ENCODE results near the gene CCDC106. TPM values are rescaled to one million over a fixed set of nuclear protein-coding genes. Genes with fewer than 3 reads are reported as not detected.

CCDC106 gene
- total and polyA plus RNA-seq, 2 of the 4 experiments (the other 2 are of a cell fraction) = 2.3 to 13.6 TPM

- no peaks in the 10 kb centered on the region for H3K36me3 ChIP-seq (ENCODE audit: control insufficient read depth, insufficient read depth, low read length)
- ATAC-seq (ENCODE audit: low read depth) = peak; percentile 73
- no peak overlapping the region for H3K56ac ChIP-seq (ENCODE audit: extremely low read depth, insufficient read depth, low read length)
- H2BK15ac ChIP-seq (ENCODE audit: low read depth, low read length) = 0 out of 3 replicates have a peak overlapping the region, but pooled peaks have one; percentile 12
- H3K9me3 ChIP-seq (ENCODE audit: control insufficient read depth, insufficient read depth, low read length) = no peaks in the 10 kb centered on the region
- peak overlapping the region; percentile 85 for H4K5ac ChIP-seq (ENCODE audit: low read depth, low read length)
- POLR2A ChIA-PET (ENCODE audit: unreplicated experiment) = interaction anchor here (0.6 kb wide), 1 partner anchor 9 kb away, joined by 6 read pairs; the partner anchor contains the start of gene ZNF580
- no peak overlapping the region for H2BK120ac ChIP-seq (ENCODE audit: low read depth, low read length)
- no peak overlapping the region for H3K4me3 ChIP-seq (ENCODE audit: insufficient read depth, low read depth, low read length)
- in situ Hi-C loops (cut with MboI; ENCODE audit: low sequenced_read_pairs) = loop anchor here (25.0 kb wide), 2 partner anchors 345 to 520 kb away; partner anchors contain the start of genes BRSK1, HSPBP1 and PPP1R12C
- H3K9ac ChIP-seq (ENCODE audit: low read depth, low read length) = 0 out of 2 replicates have a peak overlapping the region, but pooled peaks have one; percentile 2
- peaks cover 16% of the 10 kb centered on the region for H3K9me1 ChIP-seq (ENCODE audit: insufficient read depth, low read length)
- H2AK5ac ChIP-seq (ENCODE audit: low read depth, low read length) = no peak overlapping the region; the same call in 1 of the 2 replicates
- H2BK20ac ChIP-seq (ENCODE audit: low read depth, low read length) = no peak overlapping the region
- TF ChIP-seq CEBPB (IDR thresholded peaks at IDR 0.05; ENCODE audit: low read depth, low read length) (no peak), RFX5 (IDR thresholded peaks at IDR 0.05; ENCODE audit: low read depth, low read length) (peak; percentile 35; the same call in 1 of the 2 replicates), NFE2L2 (IDR thresholded peaks at IDR 0.05; ENCODE audit: low read depth, low read length) (no peak), MAFK (IDR thresholded peaks at IDR 0.05; ENCODE audit: low read depth, low read length) (no peak), BHLHE40 (IDR thresholded peaks at IDR 0.05; ENCODE audit: low read depth, low read length) (no peak), RAD21 (IDR thresholded peaks at IDR 0.05; ENCODE audit: low read length) (peak; percentile 79), CHD1 (IDR thresholded peaks at IDR 0.05; ENCODE audit: low read depth, low read length) (no peak), USF2 (IDR thresholded peaks at IDR 0.05; ENCODE audit: low read depth, low read length) (no peak), MAZ (IDR thresholded peaks at IDR 0.05; ENCODE audit: borderline replicate concordance, low read depth, low read length) (peak; percentile 29; the same call in 1 of the 2 replicates), CTCF (conservative IDR thresholded peaks at IDR 0.05; ENCODE audit: low read depth, low read length) (peak; percentile 85), RCOR1 (IDR thresholded peaks at IDR 0.05; ENCODE audit: insufficient replicate concordance, low read length) (no peak), SMC3 (IDR thresholded peaks at IDR 0.05; ENCODE audit: low read depth, low read length) (peak; percentile 69), POLR2A (IDR thresholded peaks at IDR 0.05; ENCODE audit: low read depth, low read length) (0 out of 2 replicates have a peak, but pooled peaks have one; percentile 42)
- 0 out of 2 replicates have a peak overlapping the region, but pooled peaks have one; percentile 42 for H3K4ac ChIP-seq (ENCODE audit: low read depth, low read length)
- H3K4me1 ChIP-seq (ENCODE audit: control insufficient read depth, insufficient read depth, low read length) = peaks cover 9% of the 10 kb centered on the region
- no peak overlapping the region; the same call in 1 of the 2 replicates for H4K91ac ChIP-seq (ENCODE audit: insufficient read depth, low read depth, low read length)
- WGBS, 2 experiments (ENCODE audit: extremely low coverage in 2 of 2, insufficient read length in 1 of 2) = no CpG with 5 or more reads among the region's 3 CpGs
- no peak overlapping the region for H2BK5ac ChIP-seq (ENCODE audit: low read depth, low read length, poor library complexity, severe bottlenecking)
- H3K27ac ChIP-seq (ENCODE audit: insufficient read depth, low read length) = no peak overlapping the region
- 0 out of 2 replicates have a peak, but pooled peaks cover 9% of the 10 kb centered on the region for H4K20me1 ChIP-seq (ENCODE audit: insufficient read depth, low read length)
- CTCF ChIA-PET = interaction anchor here (0.6 to 1.5 kb wide), 11 partner anchors 14 to 701 kb away, joined by 3 to 8 read pairs (median 3); partner anchors contain the start of genes CCDC106, U2AF2 and ZNF865
- intact Hi-C loops (cut with micrococcal nuclease) = loop anchor here (1.0 to 10.0 kb wide), 2 partner anchors 115 to 432 kb away; no protein-coding TSS in a partner anchor
- H2AFZ ChIP-seq (replicated peaks; ENCODE audit: low read length, poor library complexity) = peak overlapping the region; percentile 98
- peaks cover 19 to 29% of the 10 kb centered on the region in 2 experiments for H3K79me1 ChIP-seq (ENCODE audit: low read depth in 1 of 2, low read length in 2 of 2)
- H3K18ac ChIP-seq (ENCODE audit: low read depth, low read length) = no peak overlapping the region
- dilution Hi-C loops (cut with HindIII; ENCODE audit: low sequenced_read_pairs, unreplicated experiment) = no loop called here
- no peak overlapping the region for H3K14ac ChIP-seq (replicated peaks; ENCODE audit: low read depth, low read length)
- BruUV-seq (replicated peaks) = no TSS peak
- no peaks in the 10 kb centered on the region for H3K27me3 ChIP-seq (ENCODE audit: control insufficient read depth, insufficient read depth, low read length)
- H3K4me2 ChIP-seq (ENCODE audit: low read depth, low read length) = no peak overlapping the region
- DNase-seq = peak; percentile 96
- peak overlapping the region; percentile 26 to 93 for H4K8ac ChIP-seq (ENCODE audit: low read depth in 2 of 2, low read length in 2 of 2)
- peak overlapping the region; percentile 93 for H2AK9ac ChIP-seq (replicated peaks; ENCODE audit: low read depth, low read length, poor library complexity)
- no peak overlapping the region for H3K23ac ChIP-seq (ENCODE audit: low read depth, low read length)
Observed at GRCh38 chr19:55632463-55632834, 15.6 kb upstream of the CCDC106 start.

All from IMR-90 (cell line).